H1 (cell line): ENCODE measurements around the gene RIPOR2. TPM values are rescaled to one million over a fixed set of nuclear protein-coding genes. Genes with fewer than 3 reads are reported as not detected.
"Not testable (repeated sequence)": the region's sequence is repeated elsewhere in the genome, so short reads cannot be mapped to it uniquely, and the experiment has no call there.

Experiments
- CTCF ChIA-PET: fragments of 300-600 bp; sonication (Branson Sonifier 250); formaldehyde crosslinking; loops from one replicate; lab custom pipeline; 2021; ENCODE audit not compliant: partially characterized antibody; lab: Charles Lee
- POLR2A ChIA-PET: fragments of 300-600 bp; sonication (Branson Sonifier 250); formaldehyde crosslinking; loops from one replicate; lab custom pipeline; 2021; ENCODE audit warnings: inconsistent platforms; ENCODE audit not compliant: partially characterized antibody; lab: Charles Lee
- DNase-seq, 2 experiments: peaks; one replicate each; pipeline versions ENCODE4 v3.0.0 to v3.0.0-alpha.2; 2010 to 2022; ENCODE audit warnings: low spot score in 2 of 2, low read depth in 1 of 2, mixed read lengths in 1 of 2
- FAIRE-seq: peaks from 2 replicates; lab custom pipeline; 2011; peaks lifted over from hg19 to GRCh38; lab: Jason Lieb, UNC
- H2AFZ ChIP-seq: 2 replicates; pipeline ENCODE4 v1.8.1; 2012; ENCODE audit warnings: low read length, inconsistent platforms
- H2AK5ac ChIP-seq: 2 replicates; pipeline ENCODE4 v1.6.1; 2013; ENCODE audit warnings: low read depth, low read length
- H2BK120ac ChIP-seq: replicated peaks from 2 replicates; pipeline ENCODE3; 2013; ENCODE audit warnings: low read depth, low read length, inconsistent platforms
- H2BK12ac ChIP-seq: 2 replicates; pipeline ENCODE4 v1.6.1; 2013; ENCODE audit warnings: low read depth, low read length
- H2BK15ac ChIP-seq: 2 replicates; pipeline ENCODE4 v1.6.1; 2013; ENCODE audit warnings: low read length
- H2BK20ac ChIP-seq: 2 replicates; pipeline ENCODE4 v1.6.1; 2013; ENCODE audit warnings: low read length
- H2BK5ac ChIP-seq: 2 replicates; pipeline ENCODE4 v1.6.1; 2013; ENCODE audit warnings: low read depth, low read length
- H3K14ac ChIP-seq: 2 replicates; pipeline ENCODE4 v1.6.1; 2013; ENCODE audit warnings: inconsistent platforms; ENCODE audit not compliant: insufficient read length
- H3K18ac ChIP-seq: 2 replicates; pipeline ENCODE4 v1.6.1; 2013; ENCODE audit warnings: low read length; ENCODE audit errors: extremely low read depth
- H3K23ac ChIP-seq: 2 replicates; pipeline ENCODE4 v1.6.1; 2013; ENCODE audit warnings: inconsistent platforms; ENCODE audit not compliant: insufficient read length
- H3K23me2 ChIP-seq: 2 replicates; pipeline ENCODE4 v1.6.1; 2013; ENCODE audit warnings: low read depth, low read length
- H3K27ac ChIP-seq: 2 replicates; pipeline ENCODE4 v1.6.1; 2011; ENCODE audit warnings: low read depth, low read length, inconsistent platforms
- H3K27me3 ChIP-seq, 4 experiments: replicated peaks in 1 of 4; 1 replicate in 1 of 4; 2 replicates in 3 of 4; pipeline versions ENCODE4 v1.6.1 to v1.8.1; 2011 to 2013; ENCODE audit warnings: low read length in 3 of 4, mild to moderate bottlenecking in 3 of 4, inconsistent platforms in 2 of 4, mixed read lengths in 2 of 4, moderate library complexity in 1 of 4; ENCODE audit not compliant: control insufficient read depth in 3 of 4, insufficient read depth in 3 of 4; ENCODE audit errors: extremely low read depth in 1 of 4
- H3K36me3 ChIP-seq, 4 experiments: 2 replicates each; pipeline versions ENCODE4 v1.6.1 to v1.8.1; 2011 to 2013; ENCODE audit warnings: mild to moderate bottlenecking in 4 of 4, low read length in 3 of 4, moderate library complexity in 2 of 4, control low read depth in 1 of 4, inconsistent platforms in 1 of 4; ENCODE audit not compliant: insufficient read depth in 4 of 4, control insufficient read depth in 2 of 4
- H3K4ac ChIP-seq: replicated peaks from 2 replicates; pipeline ENCODE3; 2013; ENCODE audit warnings: low read length, low read depth, mixed read lengths, inconsistent platforms; ENCODE audit not compliant: insufficient read length
- H3K4me1 ChIP-seq, 4 experiments: replicated peaks in 1 of 4; 1 replicate in 1 of 4; 2 replicates in 3 of 4; pipeline versions ENCODE4 v1.6.1 to v1.8.1; 2011 to 2013; ENCODE audit warnings: low read length in 3 of 4, inconsistent platforms in 2 of 4, mixed read lengths in 1 of 4; ENCODE audit not compliant: insufficient read depth in 4 of 4, control insufficient read depth in 3 of 4
- H3K4me2 ChIP-seq, 2 experiments: 2 replicates each; pipeline versions ENCODE4 v1.6.1 to v1.8.1; 2011 to 2013; ENCODE audit warnings: low read depth in 2 of 2, low read length in 2 of 2, control low read depth in 1 of 2, inconsistent platforms in 1 of 2, mild to moderate bottlenecking in 1 of 2; ENCODE audit not compliant: insufficient read depth in 1 of 2
- H3K4me3 ChIP-seq, 4 experiments: fragments of 200-600, 300-600 bp in 1 of 4; sonication (generic), shearing (Covaris generic), sonication (Bioruptor Twin) in 1 of 4; 2 replicates each; pipeline versions ENCODE4 v1.5.1 to v1.8.1; 2011 to 2016; ENCODE audit warnings: low read length in 4 of 4, low read depth in 3 of 4, control low read depth in 2 of 4, inconsistent platforms in 2 of 4, mild to moderate bottlenecking in 2 of 4, mixed read lengths in 1 of 4, moderate library complexity in 1 of 4; ENCODE audit not compliant: insufficient read depth in 2 of 4; ENCODE audit errors: extremely low read depth in 1 of 4
- H3K56ac ChIP-seq: replicated peaks from 2 replicates; pipeline ENCODE3; 2013; ENCODE audit warnings: low read depth, mild to moderate bottlenecking, mixed read lengths, low read length, inconsistent platforms; ENCODE audit not compliant: insufficient read length
- H3K79me1 ChIP-seq: 2 replicates; pipeline ENCODE4 v1.6.1; 2013; ENCODE audit warnings: low read depth, low read length, control low read depth
- H3K79me2 ChIP-seq, 2 experiments: 2 replicates each; pipeline versions ENCODE4 v1.6.1 to v1.8.1; 2012 to 2013; ENCODE audit warnings: low read length in 2 of 2, mild to moderate bottlenecking in 2 of 2, inconsistent platforms in 1 of 2; ENCODE audit not compliant: insufficient read depth in 2 of 2, control insufficient read depth in 1 of 2
- H3K9ac ChIP-seq, 4 experiments: replicated peaks in 1 of 4; 1 replicate in 1 of 4; 2 replicates in 3 of 4; pipeline versions ENCODE4 v1.6.1 to v1.8.1; 2011 to 2013; ENCODE audit warnings: low read depth in 3 of 4, low read length in 3 of 4, control low read depth in 2 of 4, mild to moderate bottlenecking in 2 of 4, moderate library complexity in 2 of 4, inconsistent platforms in 1 of 4; ENCODE audit errors: extremely low read depth in 1 of 4
- H3K9me3 ChIP-seq, 2 experiments: 2 replicates each; pipeline versions ENCODE4 v1.6.1 to v1.8.1; 2012 to 2013; ENCODE audit warnings: mild to moderate bottlenecking in 2 of 2, moderate library complexity in 2 of 2, control low read depth in 1 of 2, inconsistent platforms in 1 of 2, low read depth in 1 of 2, low read length in 1 of 2, mixed read lengths in 1 of 2; ENCODE audit not compliant: insufficient read depth in 2 of 2
- H4K20me1 ChIP-seq, 2 experiments: replicated peaks in 1 of 2; 2 replicates each; pipeline versions ENCODE3 to v1.8.1; 2011 to 2013; ENCODE audit warnings: inconsistent platforms in 2 of 2, low read length in 2 of 2, mild to moderate bottlenecking in 1 of 2; ENCODE audit not compliant: insufficient read depth in 2 of 2, control insufficient read depth in 1 of 2
- H4K5ac ChIP-seq: 2 replicates; pipeline ENCODE4 v1.6.1; 2013; ENCODE audit warnings: low read length, low read depth, mixed read lengths, inconsistent platforms; ENCODE audit not compliant: insufficient read length
- H4K8ac ChIP-seq: 2 replicates; pipeline ENCODE4 v1.8.0; 2013; ENCODE audit warnings: mild to moderate bottlenecking, moderate library complexity, low read length, inconsistent platforms; ENCODE audit not compliant: insufficient read depth; ENCODE audit errors: extremely low read depth
- H4K91ac ChIP-seq: replicated peaks from 2 replicates; pipeline ENCODE3; 2013; ENCODE audit warnings: low read length, mixed read lengths, inconsistent platforms; ENCODE audit not compliant: insufficient read length
- WGBS, 2 experiments: shearing (Covaris generic) in 1 of 2; methylation state at CpG; one replicate each; pipeline versions ENCODE4 v1.1.6 to v1.1.7; 2013 to 2015; ENCODE audit warnings: low lambda C conversion rate in 2 of 2, mixed read lengths in 2 of 2, inconsistent platforms in 1 of 2, low coverage in 1 of 2, missing lambda C conversion rate in 1 of 2; ENCODE audit not compliant: insufficient replicate concordance in 2 of 2, insufficient coverage in 1 of 2, insufficient read length in 1 of 2; ENCODE audit errors: extremely low coverage in 1 of 2, missing lambda C conversion rate in 1 of 2; 5-methylcytosine and 5-hydroxymethylcytosine counted together
- polyA plus RNA-seq, 7 experiments: library from polyadenylated mRNA; depleted of rRNA in 3 of 7; stranded (reverse) in 5 of 7; unstranded in 2 of 7; fragments of >200 nt in 5 of 7; fragments of 200-250 nt in 2 of 7; gene quantifications; 1 replicate in 5 of 7; 2 replicates in 1 of 7; 4 replicates in 1 of 7; pipeline versions ENCODE4 v1.2.1 to v1.2.3, GENCODE V29; 2011 to 2013; ENCODE audit warnings: missing spikeins in 2 of 7, mixed read lengths in 2 of 7
- total RNA-seq: library from RNA; stranded (reverse); fragmentation: NEBNext Ultra II Directional; extraction: Animal tissue kit (Norgen Biotek cat#: 25700); gene quantifications from 2 replicates; pipeline ENCODE4 v1.2.1, GENCODE V29; 2021

The RIPOR2 gene
- total and polyA plus RNA-seq, 2 of the 8 experiments (the other 6 are each of a cell fraction or from before 2014, with no cell fraction given) = 16.7 to 45.6 TPM

DNA sequence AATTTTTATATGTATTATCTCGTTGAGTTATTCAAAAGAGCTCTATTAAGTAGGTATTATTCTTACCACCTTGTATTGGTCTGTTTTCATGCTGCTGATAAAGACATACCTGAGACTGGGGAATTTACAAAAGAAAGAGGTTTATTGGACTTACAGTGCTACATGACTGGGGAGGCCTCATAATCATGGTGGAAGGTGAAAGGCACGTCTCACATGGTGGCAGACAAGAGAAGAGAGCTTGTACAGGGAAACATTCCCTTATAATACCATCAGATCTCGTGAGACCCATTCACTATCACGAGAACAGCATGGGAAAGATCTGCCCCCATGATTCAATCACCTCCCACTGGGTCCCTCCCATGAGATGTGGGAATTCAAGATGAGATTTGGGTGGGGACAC is 181.4 kb downstream of the RIPOR2 start:
- H3K4me3 ChIP-seq, H3K79me1 ChIP-seq, H3K56ac ChIP-seq, H3K27ac ChIP-seq, H2BK12ac ChIP-seq, H3K4me1 ChIP-seq, H2BK20ac ChIP-seq, H4K5ac ChIP-seq, H3K18ac ChIP-seq, H3K27me3 ChIP-seq, H3K4me2 ChIP-seq, H3K4ac ChIP-seq, H3K23me2 ChIP-seq, H2BK120ac ChIP-seq, FAIRE-seq, H3K79me2 ChIP-seq, H2AK5ac ChIP-seq, DNase-seq, H2AFZ ChIP-seq, H4K8ac ChIP-seq, H4K91ac ChIP-seq, H3K36me3 ChIP-seq, H3K9ac ChIP-seq, H2BK5ac ChIP-seq, H3K23ac ChIP-seq, H3K9me3 ChIP-seq, H2BK15ac ChIP-seq, H3K14ac ChIP-seq, H4K20me1 ChIP-seq: not testable (repeated sequence)
- ChIA-PET CTCF (interaction anchor here (0.9 kb wide), 1 partner anchor 164 kb away, joined by 3 read pairs; no protein-coding TSS in a partner anchor), POLR2A (interaction anchor here (0.6 kb wide), 1 partner anchor 345 kb away, joined by 3 read pairs; no protein-coding TSS in a partner anchor)
- WGBS, 2 experiments = 84% methylated on average over 4 of the region's 4 CpGs; no CpG with 5 or more reads in 1 of the 2 experiments

Other genes with a start within 250 kb of the RIPOR2 start
- gene C6orf62, start 216.8 kb downstream of the RIPOR2 start, total RNA-seq = 100 and 101 TPM in 2 replicates
- gene C6orf62, start 216.8 kb downstream of the RIPOR2 start, polyA plus RNA-seq (2011; rRNA removed) = 23.8 and 25.6 TPM in 2 replicates
- 101 TPM in 2 replicates for gene GMNN, start 161.0 kb downstream of the RIPOR2 start, total RNA-seq
- gene GMNN, start 161.0 kb downstream of the RIPOR2 start, polyA plus RNA-seq (2011; rRNA removed) = 60.8 and 65.9 TPM in 2 replicates
- not detected in 2 replicates for gene ARMH2, start 137.0 kb downstream of the RIPOR2 start, total RNA-seq
- gene ARMH2, start 137.0 kb downstream of the RIPOR2 start, polyA plus RNA-seq (2011; rRNA removed) = not detected in 2 replicates